Measurements from ENCODE around the gene ZNF91.
"Not testable (repeated sequence)": the region's sequence is repeated elsewhere in the genome, so short reads cannot be mapped to it uniquely, and the experiment has no call there.

The ZNF91 gene

GRCh38 chr19:23315286-23315685 is 80.0 kb downstream of the ZNF91 start:
- no peak for DNase-seq

- no peak for DNase-seq
Observed at GRCh38 chr19:23314505-23315251, 80.6 kb downstream of the ZNF91 start.

GRCh38 chr19:23313196-23313595 is 82.1 kb downstream of the ZNF91 start:
- DNase-seq, result no peak

GRCh38 chr19:23312515-23312914 is 82.8 kb downstream of the ZNF91 start:
- DNase-seq, result no peak

GRCh38 chr19:23311551-23311950 is 83.7 kb downstream of the ZNF91 start:
- DNase-seq, result no peak

- DNase-seq, result no peak
Observed at GRCh38 chr19:23310729-23311211, 84.5 kb downstream of the ZNF91 start.

- no peak for DNase-seq
Observed at GRCh38 chr19:23309926-23310325, 85.3 kb downstream of the ZNF91 start.

GRCh38 chr19:23305555-23305954 is 89.7 kb downstream of the ZNF91 start:
- no peak for DNase-seq

- no peak for DNase-seq
Observed at GRCh38 chr19:23304238-23304637, 91.0 kb downstream of the ZNF91 start.

GRCh38 chr19:23294141-23294540 is 101.1 kb downstream of the ZNF91 start:
- no peak for DNase-seq

- not testable (repeated sequence) for DNase-seq
Observed at GRCh38 chr19:23289966-23290365, 105.3 kb downstream of the ZNF91 start.

Data from CD4-positive, alpha-beta T cell treated with Interleukin-10 for 1 hour (primary cell).